ENCODE measurements around the gene SPEM1. TPM values are rescaled to one million over a fixed set of nuclear protein-coding genes. Genes with fewer than 3 reads are reported as not detected.

The SPEM1 gene
- total and polyA plus RNA-seq, 2 experiments from 2014 or later = not detected

DNA sequence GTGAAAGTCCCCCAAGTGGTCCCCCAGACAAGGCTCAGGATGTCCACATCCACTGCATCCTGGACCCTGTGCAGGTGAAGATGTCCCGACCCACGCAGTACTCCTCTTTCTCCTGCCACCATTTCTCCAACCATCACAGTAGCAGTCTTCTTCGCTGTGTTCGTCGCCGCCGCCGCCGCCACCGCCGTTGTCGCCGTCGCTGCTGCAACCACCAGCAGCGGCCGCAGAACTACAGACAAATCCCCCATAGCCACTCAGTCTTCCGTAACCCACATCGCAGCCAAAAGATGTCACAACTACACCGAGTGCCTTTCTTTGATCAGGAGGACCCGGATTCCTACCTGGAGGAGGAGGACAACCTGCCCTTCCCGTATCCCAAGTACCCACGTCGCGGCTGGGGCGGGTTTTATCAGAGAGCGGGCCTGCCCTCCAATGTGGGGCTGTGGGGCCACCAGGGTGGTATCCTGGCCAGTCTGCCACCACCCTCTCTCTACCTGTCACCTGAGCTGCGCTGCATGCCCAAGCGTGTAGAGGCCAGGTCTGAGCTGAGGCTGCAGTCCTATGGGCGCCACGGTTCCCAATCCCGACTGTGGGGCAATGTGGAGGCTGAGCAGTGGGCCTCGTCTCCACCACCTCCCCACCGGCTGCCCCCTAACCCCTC, 6.2 kb downstream of the SPEM1 start:
- TF ChIP-seq, protein P1, sequence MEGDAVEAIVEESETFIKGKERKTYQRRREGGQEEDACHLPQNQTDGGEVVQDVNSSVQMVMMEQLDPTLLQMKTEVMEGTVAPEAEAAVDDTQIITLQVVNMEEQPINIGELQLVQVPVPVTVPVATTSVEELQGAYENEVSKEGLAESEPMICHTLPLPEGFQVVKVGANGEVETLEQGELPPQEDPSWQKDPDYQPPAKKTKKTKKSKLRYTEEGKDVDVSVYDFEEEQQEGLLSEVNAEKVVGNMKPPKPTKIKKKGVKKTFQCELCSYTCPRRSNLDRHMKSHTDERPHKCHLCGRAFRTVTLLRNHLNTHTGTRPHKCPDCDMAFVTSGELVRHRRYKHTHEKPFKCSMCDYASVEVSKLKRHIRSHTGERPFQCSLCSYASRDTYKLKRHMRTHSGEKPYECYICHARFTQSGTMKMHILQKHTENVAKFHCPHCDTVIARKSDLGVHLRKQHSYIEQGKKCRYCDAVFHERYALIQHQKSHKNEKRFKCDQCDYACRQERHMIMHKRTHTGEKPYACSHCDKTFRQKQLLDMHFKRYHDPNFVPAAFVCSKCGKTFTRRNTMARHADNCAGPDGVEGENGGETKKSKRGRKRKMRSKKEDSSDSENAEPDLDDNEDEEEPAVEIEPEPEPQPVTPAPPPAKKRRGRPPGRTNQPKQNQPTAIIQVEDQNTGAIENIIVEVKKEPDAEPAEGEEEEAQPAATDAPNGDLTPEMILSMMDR (IDR thresholded peaks at IDR 0.05; ENCODE audit: poor library complexity) = no peak
- TF ChIP-seq EZH2 (IDR thresholded peaks at IDR 0.05; ENCODE audit: borderline replicate concordance) (no peak), EZH2phosphoT487 (IDR thresholded peaks at IDR 0.05; ENCODE audit: low read depth, severe bottlenecking, unreplicated experiment) (no peak)
- no peak overlapping the region for H3K4me3 ChIP-seq
- no peaks in the 10 kb centered on the region for H3K27me3 ChIP-seq
- DNase-seq (ENCODE audit: low spot score) = no peak
- WGBS (ENCODE audit: low lambda C conversion rate, missing lambda C conversion rate) = 96% methylated on average over 32 of the region's 33 CpGs
- H3K79me2 ChIP-seq = no peaks in the 10 kb centered on the region
- no peak overlapping the region for H3K4me2 ChIP-seq
- H2AFZ ChIP-seq = no peak overlapping the region
- H4K20me1 ChIP-seq (ENCODE audit: insufficient read depth, poor library complexity, severe bottlenecking) = no peaks in the 10 kb centered on the region
- H3K27ac ChIP-seq = no peak overlapping the region
- H3K36me3 ChIP-seq (replicated peaks; ENCODE audit: insufficient read depth, low read depth) = no peaks in the 10 kb centered on the region
- H3K4me1 ChIP-seq (ENCODE audit: insufficient read depth) = no peaks in the 10 kb centered on the region
- no peaks in the 10 kb centered on the region for H3K9me2 ChIP-seq (replicated peaks; ENCODE audit: insufficient read depth)
- no peaks in the 10 kb centered on the region for H3K9me3 ChIP-seq (ENCODE audit: low read depth)

DNA sequence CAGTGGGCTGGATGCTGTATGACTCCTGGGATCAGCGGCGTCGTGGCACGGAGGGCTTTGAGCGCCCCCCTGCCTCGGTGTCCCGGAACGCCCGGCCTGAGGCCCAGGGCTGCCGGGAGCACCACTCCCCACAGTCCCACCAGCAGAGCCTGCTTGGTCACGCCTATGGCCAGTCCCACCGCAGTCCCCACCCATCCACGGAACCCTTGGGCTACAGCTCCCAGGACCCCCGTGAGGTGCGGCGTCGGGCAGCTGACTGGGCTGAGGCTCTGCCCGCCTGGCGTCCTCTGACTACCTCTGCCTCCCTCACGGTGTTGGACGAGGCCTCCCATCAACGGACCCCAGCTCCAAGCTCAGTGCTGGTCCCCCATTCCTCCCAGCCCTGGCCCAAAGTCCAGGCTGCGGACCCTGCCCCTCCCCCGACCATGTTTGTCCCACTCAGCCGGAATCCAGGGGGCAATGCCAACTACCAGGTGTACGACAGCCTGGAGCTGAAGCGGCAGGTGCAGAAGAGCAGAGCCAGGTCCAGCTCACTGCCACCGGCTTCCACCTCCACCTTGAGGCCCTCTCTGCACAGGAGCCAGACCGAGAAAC, 6.9 kb downstream of the SPEM1 start:
- Histone ChIP-seq H2AFZ (no peak overlapping the region), H3K79me2 (no peaks in the 10 kb centered on the region), H3K27ac (no peak overlapping the region), H4K20me1 (ENCODE audit: insufficient read depth, poor library complexity, severe bottlenecking) (no peaks in the 10 kb centered on the region), H3K9me3 (ENCODE audit: low read depth) (no peaks in the 10 kb centered on the region), H3K4me3 (no peak overlapping the region), H3K27me3 (no peaks in the 10 kb centered on the region), H3K9me2 (replicated peaks; ENCODE audit: insufficient read depth) (no peaks in the 10 kb centered on the region), H3K4me2 (no peak overlapping the region), H3K4me1 (ENCODE audit: insufficient read depth) (no peaks in the 10 kb centered on the region), H3K36me3 (replicated peaks; ENCODE audit: insufficient read depth, low read depth) (no peaks in the 10 kb centered on the region)
- no peak for TF ChIP-seq EZH2 (IDR thresholded peaks at IDR 0.05; ENCODE audit: borderline replicate concordance)
- DNase-seq (ENCODE audit: low spot score) = no peak
- 91% methylated on average over 27 of the region's 29 CpGs for WGBS (ENCODE audit: low lambda C conversion rate, missing lambda C conversion rate)

GRCh38 chr17:7427549-7427948, 7.4 kb downstream of the SPEM1 start:
- no peak for DNase-seq (ENCODE audit: low spot score)
- Histone ChIP-seq H3K27me3 (no peaks in the 10 kb centered on the region), H3K36me3 (replicated peaks; ENCODE audit: insufficient read depth, low read depth) (no peaks in the 10 kb centered on the region), H3K9me2 (replicated peaks; ENCODE audit: insufficient read depth) (no peaks in the 10 kb centered on the region), H2AFZ (no peak overlapping the region), H3K9me3 (ENCODE audit: low read depth) (no peaks in the 10 kb centered on the region), H3K4me2 (no peak overlapping the region), H3K79me2 (no peaks in the 10 kb centered on the region), H3K27ac (no peak overlapping the region), H3K4me1 (ENCODE audit: insufficient read depth) (no peaks in the 10 kb centered on the region), H4K20me1 (ENCODE audit: insufficient read depth, poor library complexity, severe bottlenecking) (no peaks in the 10 kb centered on the region), H3K4me3 (no peak overlapping the region)
- WGBS (ENCODE audit: low lambda C conversion rate, missing lambda C conversion rate) = 91% methylated on average over 7 of the region's 7 CpGs
- TF ChIP-seq EZH2phosphoT487 (IDR thresholded peaks at IDR 0.05; ENCODE audit: low read depth, severe bottlenecking, unreplicated experiment) (no peak), EZH2 (IDR thresholded peaks at IDR 0.05; ENCODE audit: borderline replicate concordance) (no peak)
- TF ChIP-seq, protein P1 (IDR thresholded peaks at IDR 0.05; ENCODE audit: poor library complexity) = no peak

DNA sequence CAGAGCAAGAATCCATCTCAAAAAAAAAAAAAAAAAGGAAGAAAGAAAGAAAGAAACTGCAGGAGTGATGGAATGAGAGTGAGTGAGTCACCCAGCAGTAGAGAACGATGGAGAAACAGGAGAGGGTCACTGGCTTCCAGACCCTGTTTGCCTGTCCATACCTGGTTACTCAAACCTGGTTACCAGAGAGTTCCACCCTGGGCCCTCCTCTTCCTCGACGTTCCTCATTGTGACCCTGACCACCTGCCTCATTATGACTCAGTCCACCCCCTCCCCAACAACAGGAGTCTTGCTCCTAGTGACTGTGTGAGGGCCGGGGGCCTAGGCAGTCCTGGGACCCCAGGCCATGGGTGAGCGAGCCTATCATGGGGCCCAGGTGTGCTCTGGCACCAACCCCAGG, 8.4 kb downstream of the SPEM1 start, which contains the start of gene SPEM3:
TSS of gene SPEM3 (plus strand) at position 301 of the 400 bp plus-strand sequence. CDS start at position 347, 46 bp downstream.
- Histone ChIP-seq H3K9me3 (ENCODE audit: low read depth) (no peaks in the 10 kb centered on the region), H3K27me3 (no peaks in the 10 kb centered on the region), H4K20me1 (ENCODE audit: insufficient read depth, poor library complexity, severe bottlenecking) (no peaks in the 10 kb centered on the region), H3K79me2 (no peaks in the 10 kb centered on the region), H3K4me1 (ENCODE audit: insufficient read depth) (no peaks in the 10 kb centered on the region), H3K36me3 (replicated peaks; ENCODE audit: insufficient read depth, low read depth) (no peaks in the 10 kb centered on the region), H3K27ac (no peak within 1 kb of the TSS), H3K9me2 (replicated peaks; ENCODE audit: insufficient read depth) (no peaks in the 10 kb centered on the region), H3K4me2 (no peak within 1 kb of the TSS), H2AFZ (no peak within 1 kb of the TSS), H3K4me3 (no peak within 1 kb of the TSS)
- TF ChIP-seq EZH2 (IDR thresholded peaks at IDR 0.05; ENCODE audit: borderline replicate concordance) (no peak), EZH2phosphoT487 (IDR thresholded peaks at IDR 0.05; ENCODE audit: low read depth, severe bottlenecking, unreplicated experiment) (no peak)
- TF ChIP-seq, protein P1 (IDR thresholded peaks at IDR 0.05; ENCODE audit: poor library complexity) = no peak
- DNase-seq (ENCODE audit: low spot score) = no peak
- WGBS (ENCODE audit: low lambda C conversion rate, missing lambda C conversion rate) = 89% methylated on average over 5 of the region's 5 CpGs
